ENCODE data around the gene FBXO31.
"Not testable (repeated sequence)": the region's sequence is repeated elsewhere in the genome, so short reads cannot be mapped to it uniquely, and the experiment has no call there.

The FBXO31 gene

GRCh38 chr16:87384875-87385167 lies 1.2 kb upstream of the FBXO31 start:
- not testable (repeated sequence) for DNase-seq (ENCODE audit: low read depth)

- peak; percentile 36 for DNase-seq (ENCODE audit: low read depth)
Measured at GRCh38 chr16:87384162-87384874, 742 bp upstream of the FBXO31 start.

GRCh38 chr16:87382023-87382785 lies 1.4 kb downstream of the FBXO31 start:
- DNase-seq (ENCODE audit: low read depth), result no peak

GRCh38 chr16:87380881-87381280 lies 2.7 kb downstream of the FBXO31 start:
- no peak for DNase-seq (ENCODE audit: low read depth)

- no peak for DNase-seq (ENCODE audit: low read depth)
Measured at GRCh38 chr16:87380403-87380802, 3.2 kb downstream of the FBXO31 start.

GRCh38 chr16:87379312-87379752 lies 4.2 kb downstream of the FBXO31 start:
- DNase-seq (ENCODE audit: low read depth), result not testable (repeated sequence)

GRCh38 chr16:87376660-87377059 lies 6.9 kb downstream of the FBXO31 start:
- no peak for DNase-seq (ENCODE audit: low read depth)

GRCh38 chr16:87375426-87376135 lies 8.0 kb downstream of the FBXO31 start:
- no peak for DNase-seq (ENCODE audit: low read depth)

- DNase-seq (ENCODE audit: low read depth), result no peak
Measured at GRCh38 chr16:87374313-87374712, 9.3 kb downstream of the FBXO31 start.

GRCh38 chr16:87372305-87372704 lies 11.3 kb downstream of the FBXO31 start:
- DNase-seq (ENCODE audit: low read depth), result no peak

- no peak for DNase-seq (ENCODE audit: low read depth)
Measured at GRCh38 chr16:87371261-87371866, 12.2 kb downstream of the FBXO31 start.

- no peak for DNase-seq (ENCODE audit: low read depth)
Measured at GRCh38 chr16:87369796-87370719, 13.5 kb downstream of the FBXO31 start.

GRCh38 chr16:87369117-87369765 lies 14.3 kb downstream of the FBXO31 start:
- DNase-seq (ENCODE audit: low read depth), result no peak

GRCh38 chr16:87368029-87368770 lies 15.4 kb downstream of the FBXO31 start:
- DNase-seq (ENCODE audit: low read depth), result no peak

GRCh38 chr16:87367529-87367928 lies 16.0 kb downstream of the FBXO31 start:
- no peak for DNase-seq (ENCODE audit: low read depth)

GRCh38 chr16:87366930-87367329 lies 16.6 kb downstream of the FBXO31 start:
- no peak for DNase-seq (ENCODE audit: low read depth)

- no peak for DNase-seq (ENCODE audit: low read depth)
Measured at GRCh38 chr16:87366288-87366687, 17.3 kb downstream of the FBXO31 start.

- DNase-seq (ENCODE audit: low read depth), result no peak
Measured at GRCh38 chr16:87365021-87365713, 18.4 kb downstream of the FBXO31 start.

GRCh38 chr16:87363771-87364455 lies 19.7 kb downstream of the FBXO31 start:
- no peak for DNase-seq (ENCODE audit: low read depth)
